ENCODE measurements around the gene HSPA12B.

Gene HSPA12B

DNA sequence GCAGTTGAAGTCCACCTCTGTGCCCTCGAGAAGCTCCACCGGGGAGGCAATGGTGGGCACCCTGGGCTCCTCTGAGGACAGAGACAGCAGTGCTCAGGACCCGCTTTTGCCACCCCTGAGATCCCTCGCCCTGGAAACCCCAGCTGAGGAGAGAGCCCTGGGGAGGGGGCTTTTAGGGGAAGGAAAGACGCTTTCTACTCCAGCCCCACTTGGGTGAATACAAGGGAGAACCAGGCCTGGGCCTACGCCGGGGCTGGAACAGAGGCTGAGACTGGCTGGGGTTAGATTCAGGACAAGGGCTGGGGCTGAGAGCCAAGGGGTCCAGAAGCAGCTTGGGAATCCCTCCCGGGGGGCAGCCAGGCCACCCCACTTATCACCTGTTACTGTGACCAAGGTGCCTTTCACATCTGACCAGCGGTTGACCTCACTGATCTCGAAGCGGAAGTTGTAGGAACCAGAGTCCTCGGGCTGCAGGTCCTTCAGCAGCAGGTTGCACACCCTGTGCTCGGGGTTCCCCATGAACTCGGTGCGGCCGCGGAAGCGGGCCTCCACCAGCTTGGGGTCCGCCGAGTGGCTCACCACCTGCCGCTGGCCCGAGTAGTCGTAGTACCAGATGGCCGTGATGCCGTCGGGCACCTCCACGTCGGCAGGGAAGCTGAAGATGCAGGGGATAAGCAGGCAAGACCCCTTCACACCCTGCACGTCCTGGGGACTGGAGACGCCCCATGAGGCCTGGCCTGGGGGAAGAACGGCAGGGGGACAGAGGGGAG lies 26.3 kb upstream of the HSPA12B start:
- no peaks in the 10 kb centered on the region for H3K27me3 ChIP-seq (ENCODE audit: control insufficient read depth in 1 of 2, insufficient read depth in 2 of 2, low read length in 2 of 2)
- no peak overlapping the region for H3K27ac ChIP-seq (ENCODE audit: low read length)
- H3K36me3 ChIP-seq (ENCODE audit: control insufficient read depth in 2 of 2, insufficient read depth in 2 of 2, low read length in 2 of 2): no peaks in the 10 kb centered on the region
- H3K4me1 ChIP-seq (ENCODE audit: control insufficient read depth, insufficient read depth, low read length): peaks cover 9% of the 10 kb centered on the region
- no peak overlapping the region for H3K4me3 ChIP-seq (ENCODE audit: low read length in 2 of 2)
- no peak overlapping the region for H3K9ac ChIP-seq (ENCODE audit: low read length in 2 of 2)
- H3K9me3 ChIP-seq (ENCODE audit: control insufficient read depth in 2 of 2, low read length in 2 of 2): no peaks in the 10 kb centered on the region

DNA sequence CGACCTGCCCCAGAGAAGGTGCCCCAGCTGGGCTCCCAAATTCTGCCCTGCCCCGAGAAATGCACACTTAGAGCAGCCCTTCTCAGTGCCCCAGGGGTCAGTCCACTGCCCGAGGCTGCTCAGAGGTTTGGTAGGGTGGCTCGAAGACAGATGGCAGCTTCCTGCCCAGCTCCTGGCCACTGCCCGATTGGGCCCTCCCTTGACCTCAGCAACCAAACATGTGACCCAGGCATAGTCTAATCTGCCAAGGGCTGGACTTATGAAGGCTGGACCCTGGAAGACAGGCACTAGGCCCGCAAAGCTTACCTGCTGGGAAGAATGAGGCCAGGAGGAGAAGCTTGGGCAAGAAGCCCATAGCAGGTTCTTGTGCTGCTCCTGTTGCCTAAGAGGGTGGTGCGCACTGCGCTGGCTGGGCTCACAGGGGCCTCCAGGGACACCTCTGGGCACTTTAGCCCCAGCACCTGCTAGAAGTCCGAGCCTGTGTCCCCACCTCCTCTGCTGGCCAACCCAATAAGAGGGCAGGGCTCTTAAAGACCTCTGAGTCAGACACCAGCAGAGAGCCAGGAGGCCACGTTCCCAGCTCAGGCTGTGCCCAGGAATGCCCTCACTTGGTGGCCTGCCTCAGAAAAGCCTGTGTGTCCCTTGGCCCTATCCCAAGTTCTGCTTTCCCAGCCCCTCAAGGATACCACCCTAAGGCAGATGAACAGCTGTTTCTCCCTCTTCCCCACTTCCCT lies 25.5 kb upstream of the HSPA12B start:
- H3K27ac ChIP-seq (ENCODE audit: low read length): no peak overlapping the region
- no peaks in the 10 kb centered on the region for H3K9me3 ChIP-seq (ENCODE audit: control insufficient read depth in 2 of 2, low read length in 2 of 2)
- no peaks in the 10 kb centered on the region for H3K36me3 ChIP-seq (ENCODE audit: control insufficient read depth in 2 of 2, insufficient read depth in 2 of 2, low read length in 2 of 2)
- no peaks in the 10 kb centered on the region for H3K27me3 ChIP-seq (ENCODE audit: control insufficient read depth in 1 of 2, insufficient read depth in 2 of 2, low read length in 2 of 2)
- H3K9ac ChIP-seq (ENCODE audit: low read length in 2 of 2): no peak overlapping the region
- H3K4me3 ChIP-seq (ENCODE audit: low read length in 2 of 2): no peak overlapping the region
- peaks cover 9% of the 10 kb centered on the region for H3K4me1 ChIP-seq (ENCODE audit: control insufficient read depth, insufficient read depth, low read length)

DNA sequence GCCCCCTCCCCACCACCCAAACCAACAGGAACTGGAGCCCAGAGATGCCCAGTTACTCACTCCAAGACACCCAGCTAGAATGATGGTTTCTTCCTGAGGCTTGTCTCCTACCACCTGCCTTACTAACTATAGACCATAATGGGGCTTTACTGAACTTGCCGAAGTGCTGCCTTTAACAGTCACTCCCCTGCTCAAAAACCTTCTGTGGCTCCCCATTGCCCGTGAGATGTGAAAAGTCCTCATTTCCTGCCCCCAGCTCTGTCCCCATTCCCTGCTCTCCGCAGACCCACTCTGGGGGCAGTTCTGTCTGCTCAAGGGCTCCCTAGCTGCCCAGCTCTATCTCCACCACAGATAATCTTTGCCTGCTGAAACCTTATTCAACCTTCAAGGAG lies 25.0 kb upstream of the HSPA12B start:
- Histone ChIP-seq H3K9ac (ENCODE audit: low read length in 2 of 2) (no peak overlapping the region), H3K36me3 (ENCODE audit: control insufficient read depth in 2 of 2, insufficient read depth in 2 of 2, low read length in 2 of 2) (no peaks in the 10 kb centered on the region), H3K4me3 (ENCODE audit: low read length in 2 of 2) (no peak overlapping the region), H3K27ac (ENCODE audit: low read length) (no peak overlapping the region), H3K4me1 (ENCODE audit: control insufficient read depth, insufficient read depth, low read length) (peaks cover 9% of the 10 kb centered on the region), H3K27me3 (ENCODE audit: control insufficient read depth in 1 of 2, insufficient read depth in 2 of 2, low read length in 2 of 2) (no peaks in the 10 kb centered on the region), H3K9me3 (ENCODE audit: control insufficient read depth in 2 of 2, low read length in 2 of 2) (no peaks in the 10 kb centered on the region)

DNA sequence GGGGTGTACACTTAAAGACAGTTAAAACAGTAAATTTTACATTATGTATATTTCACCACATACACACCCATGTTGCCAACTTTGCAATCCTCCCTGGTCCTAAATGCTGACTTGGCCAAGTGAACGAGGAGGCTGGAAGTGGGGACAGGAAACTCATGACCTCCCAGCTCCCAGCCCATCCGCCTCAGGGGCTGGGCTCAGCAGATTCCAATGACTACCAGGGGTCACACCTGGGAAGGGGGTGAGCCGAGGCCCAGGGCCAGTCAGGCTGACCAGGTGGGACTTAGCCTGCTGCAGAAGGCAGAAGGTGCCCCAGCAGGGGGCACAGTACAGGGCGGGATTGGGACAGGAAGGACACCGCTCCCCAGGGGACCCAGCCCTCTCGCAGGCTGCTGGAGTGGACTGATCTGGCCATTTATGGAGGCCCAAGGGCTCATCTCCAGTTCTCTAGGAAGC lies 22.4 kb upstream of the HSPA12B start:
- Histone ChIP-seq H3K9me3 (ENCODE audit: control insufficient read depth in 2 of 2, low read length in 2 of 2) (no peaks in the 10 kb centered on the region), H3K9ac (ENCODE audit: low read length in 2 of 2) (no peak overlapping the region), H3K4me1 (ENCODE audit: control insufficient read depth, insufficient read depth, low read length) (peaks cover 9% of the 10 kb centered on the region), H3K4me3 (ENCODE audit: low read length in 2 of 2) (no peak overlapping the region), H3K27me3 (ENCODE audit: control insufficient read depth in 1 of 2, insufficient read depth in 2 of 2, low read length in 2 of 2) (no peaks in the 10 kb centered on the region), H3K36me3 (ENCODE audit: control insufficient read depth in 2 of 2, insufficient read depth in 2 of 2, low read length in 2 of 2) (no peaks in the 10 kb centered on the region), H3K27ac (ENCODE audit: low read length) (no peak overlapping the region)

DNA sequence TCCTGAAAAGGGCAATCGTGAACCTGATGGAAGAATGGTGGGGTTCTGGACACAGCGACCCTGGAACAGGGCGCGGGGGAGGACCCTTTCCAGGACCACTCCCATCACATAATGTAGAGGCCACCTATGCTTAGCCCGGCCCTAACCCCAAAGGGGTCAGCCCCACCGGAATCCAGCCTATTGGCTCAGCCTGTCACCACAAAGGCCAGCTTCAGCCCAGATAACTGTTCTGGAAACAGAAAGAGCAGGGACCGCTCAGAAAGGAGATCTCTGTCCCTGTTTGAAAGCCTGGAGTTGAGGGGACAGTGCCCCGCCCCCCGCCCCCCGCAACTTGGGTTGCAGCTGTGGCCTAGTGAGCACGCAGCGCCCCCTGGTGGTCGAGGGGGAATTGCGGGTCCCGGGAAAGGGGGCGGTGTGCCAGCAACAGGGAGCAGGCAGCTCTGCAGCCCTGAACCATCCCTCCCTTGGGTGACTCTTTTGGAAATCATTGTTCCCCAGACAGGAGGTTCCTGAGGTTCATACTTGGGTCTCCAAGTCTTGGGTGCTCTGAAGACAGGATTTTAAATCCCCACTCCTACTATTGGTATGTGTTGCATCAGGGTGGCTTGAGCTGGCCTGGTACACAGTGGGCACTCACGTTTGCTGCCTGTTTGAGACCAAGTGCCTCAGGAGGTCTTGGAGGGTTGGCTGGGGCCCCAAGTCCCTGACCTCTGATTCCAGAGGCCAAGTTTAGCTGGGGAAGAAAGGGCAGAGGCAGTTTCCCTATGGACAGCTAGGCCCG lies 21.6 kb upstream of the HSPA12B start:
- Histone ChIP-seq H3K4me3 (ENCODE audit: low read length in 2 of 2) (no peak overlapping the region), H3K27ac (ENCODE audit: low read length) (no peak overlapping the region), H3K9ac (ENCODE audit: low read length in 2 of 2) (no peak overlapping the region), H3K9me3 (ENCODE audit: control insufficient read depth in 2 of 2, low read length in 2 of 2) (no peaks in the 10 kb centered on the region), H3K36me3 (ENCODE audit: control insufficient read depth in 2 of 2, insufficient read depth in 2 of 2, low read length in 2 of 2) (no peaks in the 10 kb centered on the region), H3K4me1 (ENCODE audit: control insufficient read depth, insufficient read depth, low read length) (peaks cover 9% of the 10 kb centered on the region), H3K27me3 (ENCODE audit: control insufficient read depth in 1 of 2, insufficient read depth in 2 of 2, low read length in 2 of 2) (no peaks in the 10 kb centered on the region)

DNA sequence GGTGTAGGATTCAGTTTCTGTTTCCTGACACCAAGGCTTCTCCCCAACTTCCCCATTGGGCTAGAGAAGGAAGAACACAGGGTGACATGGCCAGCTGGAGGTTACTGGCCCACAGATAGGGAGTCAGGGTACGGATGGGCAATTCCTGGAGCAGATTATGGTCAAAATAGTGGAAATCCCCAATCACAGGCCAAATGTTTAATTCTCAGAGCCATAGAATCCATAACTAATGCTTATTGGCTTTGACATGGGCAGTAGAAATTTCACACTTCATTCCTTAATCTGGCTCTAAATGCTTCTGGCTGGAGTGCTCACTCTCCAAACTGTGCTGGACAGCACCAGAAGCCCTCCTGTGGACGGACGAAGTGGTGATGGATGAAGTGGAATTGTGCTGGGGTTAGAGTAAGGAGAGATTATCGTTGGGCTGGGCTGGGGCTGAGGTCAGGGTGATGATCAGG lies 21.0 kb upstream of the HSPA12B start:
- no peaks in the 10 kb centered on the region for H3K9me3 ChIP-seq (ENCODE audit: control insufficient read depth in 2 of 2, low read length in 2 of 2)
- H3K4me3 ChIP-seq (ENCODE audit: low read length in 2 of 2): no peak overlapping the region
- H3K27ac ChIP-seq (ENCODE audit: low read length): no peak overlapping the region
- H3K27me3 ChIP-seq (ENCODE audit: control insufficient read depth in 1 of 2, insufficient read depth in 2 of 2, low read length in 2 of 2): no peaks in the 10 kb centered on the region
- H3K36me3 ChIP-seq (ENCODE audit: control insufficient read depth in 2 of 2, insufficient read depth in 2 of 2, low read length in 2 of 2): no peaks in the 10 kb centered on the region
- no peak overlapping the region for H3K9ac ChIP-seq (ENCODE audit: low read length in 2 of 2)
- peaks cover 9% of the 10 kb centered on the region for H3K4me1 ChIP-seq (ENCODE audit: control insufficient read depth, insufficient read depth, low read length)

DNA sequence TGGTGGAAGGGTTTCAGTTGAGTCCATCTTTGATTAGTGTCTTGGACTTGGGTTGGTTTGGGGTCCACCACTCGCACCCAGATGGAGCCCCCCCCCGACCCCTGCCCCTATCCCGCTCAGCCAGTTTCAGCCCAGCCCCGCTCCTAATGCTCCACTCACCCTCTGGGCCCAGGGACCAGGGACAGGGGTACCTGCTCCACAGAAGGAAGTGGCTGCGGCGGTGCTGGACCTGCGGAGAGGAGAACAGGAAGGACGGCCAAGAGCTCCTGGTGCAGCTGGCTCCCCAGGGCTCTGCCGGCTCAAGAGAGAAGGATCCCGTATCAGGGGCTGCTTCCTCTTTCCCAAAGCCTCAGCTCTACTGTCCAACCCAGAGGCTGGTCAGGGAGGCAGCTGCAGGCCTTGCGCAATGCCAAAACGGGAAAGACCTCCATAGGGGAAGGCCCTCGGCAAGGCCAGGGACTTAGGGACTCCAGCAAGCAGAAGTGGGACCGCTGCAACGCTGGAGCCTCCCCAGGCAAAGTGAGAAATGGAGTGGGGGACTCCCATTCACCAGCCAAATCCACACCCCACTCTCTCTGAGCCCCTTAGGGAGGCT lies 20.1 kb upstream of the HSPA12B start, which contains the start of gene SIGLEC1:
SIGLEC1 (minus strand) TSS at position 322 of the 595 bp plus-strand sequence. CDS start 5,472 bp downstream, outside the sequence.
- Histone ChIP-seq H3K9ac (ENCODE audit: low read length in 2 of 2) (no peak within 1 kb of the TSS), H3K4me3 (ENCODE audit: low read length in 2 of 2) (no peak within 1 kb of the TSS), H3K27ac (ENCODE audit: low read length) (no peak within 1 kb of the TSS), H3K9me3 (ENCODE audit: control insufficient read depth in 2 of 2, low read length in 2 of 2) (no peaks in the 10 kb centered on the region), H3K36me3 (ENCODE audit: control insufficient read depth in 2 of 2, insufficient read depth in 2 of 2, low read length in 2 of 2) (no peaks in the 10 kb centered on the region), H3K27me3 (ENCODE audit: control insufficient read depth in 1 of 2, insufficient read depth in 2 of 2, low read length in 2 of 2) (no peaks in the 10 kb centered on the region), H3K4me1 (ENCODE audit: control insufficient read depth, insufficient read depth, low read length) (peaks cover 9% of the 10 kb centered on the region)

DNA sequence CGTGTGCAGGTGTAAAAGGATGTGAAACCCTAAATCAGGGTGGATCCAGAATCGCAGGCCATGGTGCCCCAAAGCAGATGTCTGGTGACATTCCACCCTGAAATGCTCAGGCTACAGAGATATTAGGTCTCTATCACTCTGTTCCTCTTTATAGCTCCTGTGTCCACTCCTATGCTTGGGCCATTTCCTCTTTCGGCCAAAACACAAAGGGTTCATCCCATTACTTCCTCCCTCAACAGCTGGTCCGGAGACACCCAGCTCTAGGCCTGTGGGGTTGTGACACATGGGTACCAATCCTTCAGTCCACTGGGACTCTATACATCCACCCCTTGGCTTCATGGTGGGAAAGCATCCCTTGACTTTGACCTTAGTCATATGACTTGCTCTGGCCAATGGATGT lies 18.4 kb upstream of the HSPA12B start:
- peaks cover 9% of the 10 kb centered on the region for H3K4me1 ChIP-seq (ENCODE audit: control insufficient read depth, insufficient read depth, low read length)
- H3K27ac ChIP-seq (ENCODE audit: low read length): no peak overlapping the region
- H3K4me3 ChIP-seq (ENCODE audit: low read length in 2 of 2): no peak overlapping the region
- H3K36me3 ChIP-seq (ENCODE audit: control insufficient read depth in 2 of 2, insufficient read depth in 2 of 2, low read length in 2 of 2): no peaks in the 10 kb centered on the region
- no peaks in the 10 kb centered on the region for H3K9me3 ChIP-seq (ENCODE audit: control insufficient read depth in 2 of 2, low read length in 2 of 2)
- no peaks in the 10 kb centered on the region for H3K27me3 ChIP-seq (ENCODE audit: control insufficient read depth in 1 of 2, insufficient read depth in 2 of 2, low read length in 2 of 2)
- H3K9ac ChIP-seq (ENCODE audit: low read length in 2 of 2): no peak overlapping the region

DNA sequence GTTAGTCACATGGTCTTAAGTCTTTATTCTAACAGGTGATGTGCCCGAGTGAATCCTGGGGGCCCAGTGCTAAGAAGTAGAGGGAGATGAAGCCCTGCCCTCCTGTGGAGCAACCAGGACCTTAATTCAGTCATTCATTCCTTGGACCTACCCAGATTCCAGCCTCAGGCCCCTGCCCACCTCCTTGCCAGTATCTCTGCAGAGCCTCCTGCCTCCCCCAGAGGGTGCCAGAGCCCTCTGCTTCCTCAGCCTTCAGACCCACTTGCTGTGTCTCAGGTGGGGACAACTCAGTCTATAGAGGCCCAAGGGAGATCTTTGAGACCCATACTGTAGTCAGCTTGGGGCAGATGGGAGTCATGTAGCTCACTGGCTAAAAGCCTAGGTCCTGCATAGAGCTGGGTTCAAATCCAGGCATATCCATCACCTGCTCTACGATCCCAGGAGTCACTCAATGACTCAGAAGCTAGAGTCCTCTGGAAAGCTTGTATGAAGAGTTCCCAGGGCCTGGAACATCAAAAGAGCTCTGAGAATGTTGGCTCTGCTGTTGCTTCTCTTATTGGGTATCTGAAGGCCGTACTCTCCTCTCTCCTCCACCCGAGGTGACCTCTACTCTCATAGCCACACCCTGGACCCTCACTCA lies 16.2 kb upstream of the HSPA12B start:
- no peaks in the 10 kb centered on the region for H3K4me1 ChIP-seq (ENCODE audit: control insufficient read depth, insufficient read depth, low read length)
- no peak overlapping the region for H3K9ac ChIP-seq (ENCODE audit: low read length in 2 of 2)
- H3K4me3 ChIP-seq (ENCODE audit: low read length in 2 of 2): no peak overlapping the region
- no peaks in the 10 kb centered on the region for H3K36me3 ChIP-seq (ENCODE audit: control insufficient read depth in 2 of 2, insufficient read depth in 2 of 2, low read length in 2 of 2)
- H3K27ac ChIP-seq (ENCODE audit: low read length): no peak overlapping the region
- H3K27me3 ChIP-seq (ENCODE audit: control insufficient read depth in 1 of 2, insufficient read depth in 2 of 2, low read length in 2 of 2): peaks cover 0 to 2% of the 10 kb centered on the region in 2 donors
- H3K9me3 ChIP-seq (ENCODE audit: control insufficient read depth in 2 of 2, low read length in 2 of 2): no peaks in the 10 kb centered on the region

DNA sequence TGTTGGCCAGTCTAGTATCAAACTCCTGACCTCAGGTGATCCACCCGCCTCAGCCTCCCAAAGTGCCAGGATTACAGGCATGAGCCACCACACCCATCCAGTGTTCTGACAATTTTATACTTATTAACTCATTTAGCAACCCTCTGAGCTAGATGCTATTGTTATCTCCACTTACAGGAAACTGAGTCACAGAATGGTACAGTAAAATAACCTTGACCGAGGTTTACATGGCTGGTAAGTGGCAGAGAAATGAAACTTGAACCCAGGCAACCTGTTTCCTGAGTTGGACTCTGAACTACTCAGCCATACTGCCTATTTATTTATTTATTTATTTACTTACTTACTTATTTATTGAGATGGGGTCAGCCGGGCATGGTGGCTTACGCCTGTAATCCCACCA lies 13.4 kb upstream of the HSPA12B start:
- no peaks in the 10 kb centered on the region for H3K36me3 ChIP-seq (ENCODE audit: control insufficient read depth in 2 of 2, insufficient read depth in 2 of 2, low read length in 2 of 2)
- no peaks in the 10 kb centered on the region for H3K9me3 ChIP-seq (ENCODE audit: control insufficient read depth in 2 of 2, low read length in 2 of 2)
- no peaks in the 10 kb centered on the region for H3K4me1 ChIP-seq (ENCODE audit: control insufficient read depth, insufficient read depth, low read length)
- H3K9ac ChIP-seq (ENCODE audit: low read length in 2 of 2): no peak overlapping the region
- H3K4me3 ChIP-seq (ENCODE audit: low read length in 2 of 2): no peak overlapping the region
- peaks cover 0 to 2% of the 10 kb centered on the region in 2 donors for H3K27me3 ChIP-seq (ENCODE audit: control insufficient read depth in 1 of 2, insufficient read depth in 2 of 2, low read length in 2 of 2)
- H3K27ac ChIP-seq (ENCODE audit: low read length): no peak overlapping the region

Data from stomach smooth muscle (tissue), 2 donors.